Measurements from ENCODE around the gene ADAM22.

Gene ADAM22

GRCh38 chr7:87966271-87966670 lies 32.2 kb downstream of the ADAM22 start:
- no peak for TF ChIP-seq SIN3A (IDR thresholded peaks at IDR 0.05; ENCODE audit: borderline replicate concordance, insufficient read depth, low read length)
- TF ChIP-seq TAF1 (IDR thresholded peaks at IDR 0.05; ENCODE audit: borderline replicate concordance, insufficient read depth, low read length), result no peak
- no peak for TF ChIP-seq REST (IDR thresholded peaks at IDR 0.05; ENCODE audit: insufficient read depth in 1 of 2, low read depth in 2 of 2, low read length in 2 of 2)
- TF ChIP-seq POLR2AphosphoS5 (IDR thresholded peaks at IDR 0.05; ENCODE audit: low read depth, low read length), result no peak
- no peak for TF ChIP-seq FOXP2 (optimal IDR thresholded peaks at IDR 0.05; ENCODE audit: borderline replicate concordance, extremely low read depth, extremely low read length, insufficient read depth)

GRCh38 chr7:87968021-87968420 lies 34.0 kb downstream of the ADAM22 start:
- TF ChIP-seq SIN3A (IDR thresholded peaks at IDR 0.05; ENCODE audit: borderline replicate concordance, insufficient read depth, low read length), result no peak
- TF ChIP-seq TAF1 (IDR thresholded peaks at IDR 0.05; ENCODE audit: borderline replicate concordance, insufficient read depth, low read length), result no peak
- TF ChIP-seq REST (IDR thresholded peaks at IDR 0.05; ENCODE audit: insufficient read depth in 1 of 2, low read depth in 2 of 2, low read length in 2 of 2), result no peak
- no peak for TF ChIP-seq POLR2AphosphoS5 (IDR thresholded peaks at IDR 0.05; ENCODE audit: low read depth, low read length)
- TF ChIP-seq FOXP2 (optimal IDR thresholded peaks at IDR 0.05; ENCODE audit: borderline replicate concordance, extremely low read depth, extremely low read length, insufficient read depth), result no peak

- TF ChIP-seq REST (IDR thresholded peaks at IDR 0.05; ENCODE audit: insufficient read depth in 1 of 2, low read depth in 2 of 2, low read length in 2 of 2) (no peak), TAF1 (IDR thresholded peaks at IDR 0.05; ENCODE audit: borderline replicate concordance, insufficient read depth, low read length) (no peak), FOXP2 (optimal IDR thresholded peaks at IDR 0.05; ENCODE audit: borderline replicate concordance, extremely low read depth, extremely low read length, insufficient read depth) (no peak)
These were observed 48.1 kb downstream of the ADAM22 start for GRCh38 chr7:87982116-87982515.

GRCh38 chr7:87984088-87984487 lies 50.0 kb downstream of the ADAM22 start:
- TF ChIP-seq FOXP2 (optimal IDR thresholded peaks at IDR 0.05; ENCODE audit: borderline replicate concordance, extremely low read depth, extremely low read length, insufficient read depth) (no peak), POLR2AphosphoS5 (IDR thresholded peaks at IDR 0.05; ENCODE audit: low read depth, low read length) (no peak), SIN3A (IDR thresholded peaks at IDR 0.05; ENCODE audit: borderline replicate concordance, insufficient read depth, low read length) (no peak), REST (IDR thresholded peaks at IDR 0.05; ENCODE audit: insufficient read depth in 1 of 2, low read depth in 2 of 2, low read length in 2 of 2) (no peak), TAF1 (IDR thresholded peaks at IDR 0.05; ENCODE audit: borderline replicate concordance, insufficient read depth, low read length) (no peak)

- no peak for TF ChIP-seq FOXP2 (optimal IDR thresholded peaks at IDR 0.05; ENCODE audit: borderline replicate concordance, extremely low read depth, extremely low read length, insufficient read depth)
- TF ChIP-seq REST (IDR thresholded peaks at IDR 0.05; ENCODE audit: insufficient read depth in 1 of 2, low read depth in 2 of 2, low read length in 2 of 2), result no peak
- TF ChIP-seq SIN3A (IDR thresholded peaks at IDR 0.05; ENCODE audit: borderline replicate concordance, insufficient read depth, low read length), result no peak
- no peak for TF ChIP-seq TAF1 (IDR thresholded peaks at IDR 0.05; ENCODE audit: borderline replicate concordance, insufficient read depth, low read length)
- TF ChIP-seq POLR2AphosphoS5 (IDR thresholded peaks at IDR 0.05; ENCODE audit: low read depth, low read length), result no peak
These were observed 59.2 kb downstream of the ADAM22 start for GRCh38 chr7:87993269-87993668.

Measured in PFSK-1 (cell line).